ENCODE results near the gene DDX27. TPM values are rescaled to one million over a fixed set of nuclear protein-coding genes. Genes with fewer than 3 reads are reported as not detected.
A peak's percentile ranks its signal among the peaks of the same experiment; 100 is the strongest.

The DDX27 gene
- total RNA-seq, 1 donor from 2014 or later = 13.4 TPM

- intact Hi-C loops (cut with micrococcal nuclease) = no loop called here
- no peak for DNase-seq
- ATAC-seq = no peak
These were observed 53.4 kb downstream of the DDX27 start for GRCh38 chr20:49272654-49273053.

- intact Hi-C loops (cut with micrococcal nuclease) = no loop called here
- ATAC-seq = no peak
- DNase-seq = no peak
These were observed 54.6 kb downstream of the DDX27 start for GRCh38 chr20:49273696-49274277.

- no peak for DNase-seq
- no peak for ATAC-seq
- intact Hi-C loops (cut with micrococcal nuclease) = no loop called here
These were observed 56.0 kb downstream of the DDX27 start for GRCh38 chr20:49275216-49275615.

GRCh38 chr20:49275636-49276035 lies 56.4 kb downstream of the DDX27 start:
- ATAC-seq (no peak), DNase-seq (no peak)
- intact Hi-C loops (cut with micrococcal nuclease) = no loop called here

GRCh38 chr20:49276161-49276960 lies 57.1 kb downstream of the DDX27 start:
- ATAC-seq (no peak), DNase-seq (peak; percentile 36)
- intact Hi-C loops (cut with micrococcal nuclease) = no loop called here

- intact Hi-C loops (cut with micrococcal nuclease) = no loop called here
- ATAC-seq = peak; percentile 9
- DNase-seq = peak; percentile 53
These were observed 58.0 kb downstream of the DDX27 start for GRCh38 chr20:49276961-49277785.

- ATAC-seq (no peak), DNase-seq (no peak)
- intact Hi-C loops (cut with micrococcal nuclease) = no loop called here
These were observed 58.5 kb downstream of the DDX27 start for GRCh38 chr20:49277786-49278035.

- ATAC-seq = peak; percentile 95
- intact Hi-C loops (cut with micrococcal nuclease) = no loop called here
- DNase-seq = peak; percentile 99
These were observed 59.0 kb downstream of the DDX27 start, which contains the start of gene ZNFX1 for GRCh38 chr20:49278036-49278817. Gene ZNFX1, minus strand, starts transcription at chr20:49278057. Its CDS starts 2,218 bp downstream, at chr20:49275839.

GRCh38 chr20:49278818-49279676 lies 59.8 kb downstream of the DDX27 start:
- DNase-seq = peak; percentile 31
- intact Hi-C loops (cut with micrococcal nuclease) = no loop called here

GRCh38 chr20:49279677-49280462 lies 60.7 kb downstream of the DDX27 start:
- DNase-seq = no peak
- ATAC-seq = no peak
- intact Hi-C loops (cut with micrococcal nuclease) = no loop called here

More at GRCh38 chr20:49278818-49279676, 59.8 kb downstream of the DDX27 start:
- ATAC-seq = no peak

GRCh38 chr20:49280463-49281058 lies 61.3 kb downstream of the DDX27 start:
- DNase-seq (no peak), ATAC-seq (no peak)
- intact Hi-C loops (cut with micrococcal nuclease) = no loop called here

GRCh38 chr20:49281059-49281912 lies 62.1 kb downstream of the DDX27 start:
- DNase-seq (no peak), ATAC-seq (no peak)
- intact Hi-C loops (cut with micrococcal nuclease) = no loop called here

GRCh38 chr20:49281913-49282467 lies 62.8 kb downstream of the DDX27 start:
- DNase-seq (no peak), ATAC-seq (no peak)
- intact Hi-C loops (cut with micrococcal nuclease) = no loop called here

GRCh38 chr20:49282584-49283171 lies 63.5 kb downstream of the DDX27 start:
- no peak for DNase-seq
- intact Hi-C loops (cut with micrococcal nuclease) = no loop called here

GRCh38 chr20:49283176-49283702 lies 64.0 kb downstream of the DDX27 start:
- intact Hi-C loops (cut with micrococcal nuclease) = no loop called here
- no peak for ATAC-seq
- no peak for DNase-seq

More at GRCh38 chr20:49282584-49283171, 63.5 kb downstream of the DDX27 start:
- no peak for ATAC-seq

Measured in left ventricle myocardium superior (tissue), 1 donor.